Measurements from ENCODE around the gene CDH13.

GRCh38 chr16:83113811-83114210 lies 487.0 kb downstream of the CDH13 start:
- no peak for TF ChIP-seq SMC3 (conservative IDR thresholded peaks at IDR 0.05; ENCODE audit: poor library complexity)
- no peak for TF ChIP-seq EP300 (conservative IDR thresholded peaks at IDR 0.05; ENCODE audit: poor library complexity, severe bottlenecking)
- TF ChIP-seq, protein P1, sequence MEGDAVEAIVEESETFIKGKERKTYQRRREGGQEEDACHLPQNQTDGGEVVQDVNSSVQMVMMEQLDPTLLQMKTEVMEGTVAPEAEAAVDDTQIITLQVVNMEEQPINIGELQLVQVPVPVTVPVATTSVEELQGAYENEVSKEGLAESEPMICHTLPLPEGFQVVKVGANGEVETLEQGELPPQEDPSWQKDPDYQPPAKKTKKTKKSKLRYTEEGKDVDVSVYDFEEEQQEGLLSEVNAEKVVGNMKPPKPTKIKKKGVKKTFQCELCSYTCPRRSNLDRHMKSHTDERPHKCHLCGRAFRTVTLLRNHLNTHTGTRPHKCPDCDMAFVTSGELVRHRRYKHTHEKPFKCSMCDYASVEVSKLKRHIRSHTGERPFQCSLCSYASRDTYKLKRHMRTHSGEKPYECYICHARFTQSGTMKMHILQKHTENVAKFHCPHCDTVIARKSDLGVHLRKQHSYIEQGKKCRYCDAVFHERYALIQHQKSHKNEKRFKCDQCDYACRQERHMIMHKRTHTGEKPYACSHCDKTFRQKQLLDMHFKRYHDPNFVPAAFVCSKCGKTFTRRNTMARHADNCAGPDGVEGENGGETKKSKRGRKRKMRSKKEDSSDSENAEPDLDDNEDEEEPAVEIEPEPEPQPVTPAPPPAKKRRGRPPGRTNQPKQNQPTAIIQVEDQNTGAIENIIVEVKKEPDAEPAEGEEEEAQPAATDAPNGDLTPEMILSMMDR (IDR thresholded peaks at IDR 0.05; ENCODE audit: poor library complexity, severe bottlenecking), result no peak

Measured in neural cell (in vitro differentiated cells).